ENCODE results near the gene FABP3. TPM values are rescaled to one million over a fixed set of nuclear protein-coding genes. Genes with fewer than 3 reads are reported as not detected.

Gene FABP3
- total and polyA plus RNA-seq, 2 of the 8 experiments (the other 6 are each of a cell fraction or from before 2014, with no cell fraction given): 34.8 to 43.9 TPM

GRCh38 chr1:31346785-31347184 is 26.1 kb downstream of the FABP3 start:
- H2BK15ac ChIP-seq (ENCODE audit: low read length): no peak overlapping the region
- no peak overlapping the region for H3K27ac ChIP-seq (ENCODE audit: low read depth, low read length)
- H3K79me1 ChIP-seq (ENCODE audit: low read depth, low read length): no peaks in the 10 kb centered on the region
- no peaks in the 10 kb centered on the region for H3K79me2 ChIP-seq (ENCODE audit: control insufficient read depth in 1 of 2, insufficient read depth in 2 of 2, low read length in 2 of 2)
- H3K4me1 ChIP-seq (replicated peaks in 1 of 4; ENCODE audit: control insufficient read depth in 3 of 4, insufficient read depth in 4 of 4, low read length in 3 of 4): no peaks in the 10 kb centered on the region
- TF ChIP-seq SUZ12 (IDR thresholded peaks at IDR 0.05; ENCODE audit: low read length) (no peak), TAF1 (IDR thresholded peaks at IDR 0.05; ENCODE audit: low read depth, low read length) (no peak), E2F6 (IDR thresholded peaks at IDR 0.05) (no peak), TCF12 (IDR thresholded peaks at IDR 0.05; ENCODE audit: low read depth, low read length) (no peak), CTCF (IDR thresholded peaks at IDR 0.05; ENCODE audit: control extremely low read depth in 1 of 3, insufficient read depth in 1 of 3, low read depth in 1 of 3, low read length in 3 of 3) (no peak), RFX5 (IDR thresholded peaks at IDR 0.05; ENCODE audit: borderline replicate concordance, low read depth, low read length) (no peak), SIN3A (conservative IDR thresholded peaks at IDR 0.05 in 1 of 2, IDR thresholded peaks at IDR 0.05 in 1 of 2; ENCODE audit: low read depth in 1 of 2, low read length in 2 of 2) (no peak), RAD21 (IDR thresholded peaks at IDR 0.05 in 1 of 2, conservative IDR thresholded peaks at IDR 0.05 in 1 of 2; ENCODE audit: low read depth in 2 of 2, low read length in 2 of 2) (no peak), TEAD4 (IDR thresholded peaks at IDR 0.05; ENCODE audit: low read depth, low read length) (no peak), JUN (IDR thresholded peaks at IDR 0.05; ENCODE audit: low read depth, low read length) (no peak), BACH1 (IDR thresholded peaks at IDR 0.05; ENCODE audit: low read length) (no peak)
- no peak overlapping the region for H3K4ac ChIP-seq (replicated peaks; ENCODE audit: insufficient read length, low read depth, low read length)
- H2BK20ac ChIP-seq (ENCODE audit: low read length): no peak overlapping the region
- no peak overlapping the region for H2AK5ac ChIP-seq (ENCODE audit: low read depth, low read length)
- DNase-seq (ENCODE audit: low read depth in 1 of 2, low spot score in 2 of 2) (no peak), FAIRE-seq (no peak)
- H3K36me3 ChIP-seq (ENCODE audit: control insufficient read depth in 2 of 4, insufficient read depth in 4 of 4, low read length in 3 of 4): peaks cover 0 to 42% (median 15%) of the 10 kb centered on the region in 4 experiments; a peak in 7 of 8 replicates
- ChIA-PET POLR2A (ENCODE audit: partially characterized antibody) (interaction anchor here (1.1 kb wide), 1 partner anchor 24 kb away, joined by 4 read pairs; no protein-coding TSS in a partner anchor), CTCF (ENCODE audit: partially characterized antibody) (interaction anchor here (0.6 to 1.4 kb wide), 3 partner anchors 203 to 1996 kb away, joined by 3 to 5 read pairs (median 3); no protein-coding TSS in a partner anchor)
- H4K5ac ChIP-seq (ENCODE audit: insufficient read length, low read depth, low read length): no peak overlapping the region
- no peak overlapping the region for H2AFZ ChIP-seq (ENCODE audit: low read length)
- no peak overlapping the region for H4K91ac ChIP-seq (replicated peaks; ENCODE audit: insufficient read length, low read length)
- no peaks in the 10 kb centered on the region for H3K27me3 ChIP-seq (replicated peaks in 1 of 4; ENCODE audit: control insufficient read depth in 3 of 4, extremely low read depth in 1 of 4, insufficient read depth in 3 of 4, low read length in 3 of 4)
- no peak overlapping the region for H3K4me2 ChIP-seq (ENCODE audit: insufficient read depth in 1 of 2, low read depth in 2 of 2, low read length in 2 of 2)
- H4K20me1 ChIP-seq (replicated peaks in 1 of 2; ENCODE audit: control insufficient read depth in 1 of 2, insufficient read depth in 2 of 2, low read length in 2 of 2): no peaks in the 10 kb centered on the region
- H3K9me3 ChIP-seq (ENCODE audit: insufficient read depth in 2 of 2, low read depth in 1 of 2, low read length in 1 of 2): no peaks in the 10 kb centered on the region
- H3K56ac ChIP-seq (replicated peaks; ENCODE audit: insufficient read length, low read depth, low read length): no peak overlapping the region
- H3K14ac ChIP-seq (ENCODE audit: insufficient read length): no peak overlapping the region
- H3K23ac ChIP-seq (ENCODE audit: insufficient read length): no peak overlapping the region
- H2BK5ac ChIP-seq (ENCODE audit: low read depth, low read length): no peak overlapping the region
- no peak overlapping the region for H4K8ac ChIP-seq (ENCODE audit: extremely low read depth, insufficient read depth, low read length)
- H3K18ac ChIP-seq (ENCODE audit: extremely low read depth, low read length): no peak overlapping the region
- no peak overlapping the region for H2BK12ac ChIP-seq (ENCODE audit: low read depth, low read length)
- H2BK120ac ChIP-seq (replicated peaks; ENCODE audit: low read depth, low read length): no peak overlapping the region
- no peaks in the 10 kb centered on the region; the same call in 1 of the 2 replicates for H3K23me2 ChIP-seq (ENCODE audit: low read depth, low read length)
- H3K9ac ChIP-seq (replicated peaks in 1 of 4; ENCODE audit: extremely low read depth in 1 of 4, low read depth in 3 of 4, low read length in 3 of 4): no peak overlapping the region
- no peak overlapping the region for H3K4me3 ChIP-seq (ENCODE audit: extremely low read depth in 1 of 4, insufficient read depth in 2 of 4, low read depth in 3 of 4, low read length in 4 of 4)

Measured in H1 (cell line).